HepG2 (cell line): Measurements from ENCODE around the gene GSKIP. TPM values are rescaled to one million over a fixed set of nuclear protein-coding genes. Genes with fewer than 3 reads are reported as not detected.

ENCODE experiments used
- FOSL2 ChIP-seq: sonication (generic); formaldehyde crosslinking; IDR thresholded peaks from 2 replicates; pipeline ENCODE4 v1.4.0; 2020; ENCODE audit warnings: missing genetic modification reagents
- MBD4 ChIP-seq: IDR thresholded peaks from 2 replicates; pipeline ENCODE4 v1.6.1; 2012; ENCODE audit warnings: low read length, inconsistent platforms, borderline replicate concordance
- REXO4 ChIP-seq: sonication (generic); formaldehyde crosslinking; IDR thresholded peaks from 2 replicates; pipeline ENCODE4 v1.8.0; 2022; ENCODE audit warnings: missing genetic modification reagents, mild to moderate bottlenecking, borderline replicate concordance
- TBP ChIP-seq: sonication (generic); formaldehyde crosslinking; IDR thresholded peaks from 2 replicates; pipeline ENCODE4 v1.5.0; 2020; ENCODE audit warnings: missing genetic modification reagents
- ZFP36L2 ChIP-seq: sonication (generic); formaldehyde crosslinking; IDR thresholded peaks from 2 replicates; pipeline ENCODE4 v1.4.0; 2020; ENCODE audit warnings: missing genetic modification reagents
- ZNF367 ChIP-seq: sonication (generic); formaldehyde crosslinking; IDR thresholded peaks from 2 replicates; pipeline ENCODE4 v1.4.0; 2020; ENCODE audit warnings: missing genetic modification reagents, borderline replicate concordance
- ZNF737 ChIP-seq: sonication (generic); formaldehyde crosslinking; IDR thresholded peaks from 2 replicates; pipeline ENCODE4 v1.5.0; 2020; ENCODE audit warnings: missing genetic modification reagents, mild to moderate bottlenecking, borderline replicate concordance
- polyA plus RNA-seq, 8 experiments: library from polyadenylated mRNA; depleted of rRNA in 3 of 8; stranded (reverse) in 7 of 8; unstranded in 1 of 8; fragments of >200 nt; fragmentation: Illumina TruSeq in 4 of 8; extraction: Trizol in 4 of 8; gene quantifications; 2 replicates each; pipeline versions ENCODE4 v1.2.1 to v1.2.3, GENCODE V29; 2011 to 2016; ENCODE audit warnings: low read depth in 4 of 8, missing spikeins in 1 of 8, mixed read lengths in 1 of 8; ENCODE audit not compliant: insufficient read depth in 1 of 8
- total RNA-seq, 5 experiments: library from RNA; depleted of rRNA; stranded (reverse); fragments of >200 nt; fragmentation: Illumina TruSeq; extraction: Trizol; gene quantifications; 2 replicates each; pipeline ENCODE4 v1.2.3, GENCODE V29; 2016; ENCODE audit warnings: low read depth in 1 of 5
- TF ChIP-seq, protein P1 (sequence below): sonication (generic); formaldehyde crosslinking; IDR thresholded peaks from 2 replicates; pipeline ENCODE4 v1.5.0; 2020; ENCODE audit warnings: mild to moderate bottlenecking, missing genetic modification reagents, borderline replicate concordance
- TF ChIP-seq, protein P2 (sequence below): IDR thresholded peaks from 2 replicates; pipeline ENCODE4 v1.6.1; 2012; ENCODE audit warnings: low read length, improper control_type of control experiment
- TF ChIP-seq, protein P3 (sequence below): IDR thresholded peaks from 2 replicates; pipeline ENCODE4 v1.6.1; 2016; ENCODE audit warnings: low read depth, missing genetic modification reagents, missing compliant biosample characterization
- TF ChIP-seq, protein P4 (sequence below): sonication (generic); formaldehyde crosslinking; IDR thresholded peaks from 2 replicates; pipeline ENCODE4 v1.4.0; 2020; ENCODE audit warnings: mild to moderate bottlenecking, missing genetic modification reagents

GSKIP gene
- total and polyA plus RNA-seq, 2 of the 13 experiments (the other 11 are each of a cell fraction or from before 2014, with no cell fraction given), result 12.5 to 27.3 TPM

DNA sequence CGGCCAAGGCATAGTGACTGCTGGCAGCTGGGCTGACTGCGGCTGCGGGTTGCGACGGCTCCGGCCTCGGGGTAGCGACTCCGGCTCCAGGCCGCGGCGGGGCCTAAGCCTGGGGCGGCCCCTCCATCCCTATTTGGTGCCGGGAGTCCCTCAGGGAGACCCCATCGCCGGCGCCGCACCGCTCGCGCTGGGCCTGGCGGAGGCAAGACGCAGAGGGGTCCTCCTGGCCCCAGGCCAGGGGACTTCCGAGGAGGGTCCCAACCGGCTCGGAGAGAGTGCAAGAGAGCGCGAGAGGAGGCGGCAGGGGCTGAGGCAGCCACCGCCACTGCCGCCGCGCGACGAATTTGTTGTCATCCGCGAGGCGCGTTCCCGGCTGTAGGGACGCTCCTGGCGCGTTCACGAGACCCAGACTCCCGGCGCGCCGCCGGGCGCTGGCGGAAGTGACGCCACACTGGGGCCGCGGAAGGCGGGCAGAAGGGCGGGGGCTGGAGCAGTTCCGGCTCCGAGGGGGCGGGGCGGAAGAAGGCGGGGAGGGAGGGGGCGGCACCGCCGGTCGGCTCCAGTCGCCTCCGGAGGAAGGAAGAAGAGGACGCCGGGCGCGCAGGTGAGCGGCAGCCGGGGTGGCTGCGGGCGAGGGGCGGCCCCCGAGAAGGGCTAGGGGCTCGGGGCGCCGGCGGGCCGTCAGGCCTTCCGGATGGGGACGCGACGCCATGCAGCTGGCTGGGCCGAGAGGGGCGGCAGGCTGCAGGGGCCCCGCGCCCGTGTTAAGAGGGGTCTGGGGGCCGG lies at the start of gene GSKIP, which contains the start of gene ATG2B (continued):
- TF ChIP-seq, protein P1, sequence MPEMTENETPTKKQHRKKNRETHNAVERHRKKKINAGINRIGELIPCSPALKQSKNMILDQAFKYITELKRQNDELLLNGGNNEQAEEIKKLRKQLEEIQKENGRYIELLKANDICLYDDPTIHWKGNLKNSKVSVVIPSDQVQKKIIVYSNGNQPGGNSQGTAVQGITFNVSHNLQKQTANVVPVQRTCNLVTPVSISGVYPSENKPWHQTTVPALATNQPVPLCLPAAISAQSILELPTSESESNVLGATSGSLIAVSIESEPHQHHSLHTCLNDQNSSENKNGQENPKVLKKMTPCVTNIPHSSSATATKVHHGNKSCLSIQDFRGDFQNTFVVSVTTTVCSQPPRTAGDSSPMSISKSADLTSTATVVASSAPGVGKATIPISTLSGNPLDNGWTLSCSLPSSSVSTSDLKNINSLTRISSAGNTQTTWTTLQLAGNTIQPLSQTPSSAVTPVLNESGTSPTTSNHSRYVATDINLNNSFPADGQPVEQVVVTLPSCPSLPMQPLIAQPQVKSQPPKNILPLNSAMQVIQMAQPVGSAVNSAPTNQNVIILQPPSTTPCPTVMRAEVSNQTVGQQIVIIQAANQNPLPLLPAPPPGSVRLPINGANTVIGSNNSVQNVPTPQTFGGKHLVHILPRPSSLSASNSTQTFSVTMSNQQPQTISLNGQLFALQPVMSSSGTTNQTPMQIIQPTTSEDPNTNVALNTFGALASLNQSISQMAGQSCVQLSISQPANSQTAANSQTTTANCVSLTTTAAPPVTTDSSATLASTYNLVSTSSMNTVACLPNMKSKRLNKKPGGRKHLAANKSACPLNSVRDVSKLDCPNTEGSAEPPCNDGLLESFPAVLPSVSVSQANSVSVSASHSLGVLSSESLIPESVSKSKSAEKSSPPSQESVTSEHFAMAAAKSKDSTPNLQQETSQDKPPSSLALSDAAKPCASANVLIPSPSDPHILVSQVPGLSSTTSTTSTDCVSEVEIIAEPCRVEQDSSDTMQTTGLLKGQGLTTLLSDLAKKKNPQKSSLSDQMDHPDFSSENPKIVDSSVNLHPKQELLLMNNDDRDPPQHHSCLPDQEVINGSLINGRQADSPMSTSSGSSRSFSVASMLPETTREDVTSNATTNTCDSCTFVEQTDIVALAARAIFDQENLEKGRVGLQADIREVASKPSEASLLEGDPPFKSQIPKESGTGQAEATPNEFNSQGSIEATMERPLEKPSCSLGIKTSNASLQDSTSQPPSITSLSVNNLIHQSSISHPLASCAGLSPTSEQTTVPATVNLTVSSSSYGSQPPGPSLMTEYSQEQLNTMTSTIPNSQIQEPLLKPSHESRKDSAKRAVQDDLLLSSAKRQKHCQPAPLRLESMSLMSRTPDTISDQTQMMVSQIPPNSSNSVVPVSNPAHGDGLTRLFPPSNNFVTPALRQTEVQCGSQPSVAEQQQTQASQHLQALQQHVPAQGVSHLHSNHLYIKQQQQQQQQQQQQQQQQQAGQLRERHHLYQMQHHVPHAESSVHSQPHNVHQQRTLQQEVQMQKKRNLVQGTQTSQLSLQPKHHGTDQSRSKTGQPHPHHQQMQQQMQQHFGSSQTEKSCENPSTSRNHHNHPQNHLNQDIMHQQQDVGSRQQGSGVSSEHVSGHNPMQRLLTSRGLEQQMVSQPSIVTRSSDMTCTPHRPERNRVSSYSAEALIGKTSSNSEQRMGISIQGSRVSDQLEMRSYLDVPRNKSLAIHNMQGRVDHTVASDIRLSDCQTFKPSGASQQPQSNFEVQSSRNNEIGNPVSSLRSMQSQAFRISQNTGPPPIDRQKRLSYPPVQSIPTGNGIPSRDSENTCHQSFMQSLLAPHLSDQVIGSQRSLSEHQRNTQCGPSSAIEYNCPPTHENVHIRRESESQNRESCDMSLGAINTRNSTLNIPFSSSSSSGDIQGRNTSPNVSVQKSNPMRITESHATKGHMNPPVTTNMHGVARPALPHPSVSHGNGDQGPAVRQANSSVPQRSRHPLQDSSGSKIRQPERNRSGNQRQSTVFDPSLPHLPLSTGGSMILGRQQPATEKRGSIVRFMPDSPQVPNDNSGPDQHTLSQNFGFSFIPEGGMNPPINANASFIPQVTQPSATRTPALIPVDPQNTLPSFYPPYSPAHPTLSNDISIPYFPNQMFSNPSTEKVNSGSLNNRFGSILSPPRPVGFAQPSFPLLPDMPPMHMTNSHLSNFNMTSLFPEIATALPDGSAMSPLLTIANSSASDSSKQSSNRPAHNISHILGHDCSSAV, result no peak
- TF ChIP-seq ZNF737 (CRISPR knock-in tag) (no peak; the same call in 1 of the 2 replicates), FOSL2 (CRISPR knock-in tag) (no peak), REXO4 (CRISPR knock-in tag) (no peak), ZNF367 (CRISPR knock-in tag) (no peak), MBD4 (no peak), ZFP36L2 (no peak), TBP (CRISPR knock-in tag) (no peak)
- TF ChIP-seq, protein P2, sequence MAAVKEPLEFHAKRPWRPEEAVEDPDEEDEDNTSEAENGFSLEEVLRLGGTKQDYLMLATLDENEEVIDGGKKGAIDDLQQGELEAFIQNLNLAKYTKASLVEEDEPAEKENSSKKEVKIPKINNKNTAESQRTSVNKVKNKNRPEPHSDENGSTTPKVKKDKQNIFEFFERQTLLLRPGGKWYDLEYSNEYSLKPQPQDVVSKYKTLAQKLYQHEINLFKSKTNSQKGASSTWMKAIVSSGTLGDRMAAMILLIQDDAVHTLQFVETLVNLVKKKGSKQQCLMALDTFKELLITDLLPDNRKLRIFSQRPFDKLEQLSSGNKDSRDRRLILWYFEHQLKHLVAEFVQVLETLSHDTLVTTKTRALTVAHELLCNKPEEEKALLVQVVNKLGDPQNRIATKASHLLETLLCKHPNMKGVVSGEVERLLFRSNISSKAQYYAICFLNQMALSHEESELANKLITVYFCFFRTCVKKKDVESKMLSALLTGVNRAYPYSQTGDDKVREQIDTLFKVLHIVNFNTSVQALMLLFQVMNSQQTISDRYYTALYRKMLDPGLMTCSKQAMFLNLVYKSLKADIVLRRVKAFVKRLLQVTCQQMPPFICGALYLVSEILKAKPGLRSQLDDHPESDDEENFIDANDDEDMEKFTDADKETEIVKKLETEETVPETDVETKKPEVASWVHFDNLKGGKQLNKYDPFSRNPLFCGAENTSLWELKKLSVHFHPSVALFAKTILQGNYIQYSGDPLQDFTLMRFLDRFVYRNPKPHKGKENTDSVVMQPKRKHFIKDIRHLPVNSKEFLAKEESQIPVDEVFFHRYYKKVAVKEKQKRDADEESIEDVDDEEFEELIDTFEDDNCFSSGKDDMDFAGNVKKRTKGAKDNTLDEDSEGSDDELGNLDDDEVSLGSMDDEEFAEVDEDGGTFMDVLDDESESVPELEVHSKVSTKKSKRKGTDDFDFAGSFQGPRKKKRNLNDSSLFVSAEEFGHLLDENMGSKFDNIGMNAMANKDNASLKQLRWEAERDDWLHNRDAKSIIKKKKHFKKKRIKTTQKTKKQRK, result no peak
- TF ChIP-seq, protein P3, sequence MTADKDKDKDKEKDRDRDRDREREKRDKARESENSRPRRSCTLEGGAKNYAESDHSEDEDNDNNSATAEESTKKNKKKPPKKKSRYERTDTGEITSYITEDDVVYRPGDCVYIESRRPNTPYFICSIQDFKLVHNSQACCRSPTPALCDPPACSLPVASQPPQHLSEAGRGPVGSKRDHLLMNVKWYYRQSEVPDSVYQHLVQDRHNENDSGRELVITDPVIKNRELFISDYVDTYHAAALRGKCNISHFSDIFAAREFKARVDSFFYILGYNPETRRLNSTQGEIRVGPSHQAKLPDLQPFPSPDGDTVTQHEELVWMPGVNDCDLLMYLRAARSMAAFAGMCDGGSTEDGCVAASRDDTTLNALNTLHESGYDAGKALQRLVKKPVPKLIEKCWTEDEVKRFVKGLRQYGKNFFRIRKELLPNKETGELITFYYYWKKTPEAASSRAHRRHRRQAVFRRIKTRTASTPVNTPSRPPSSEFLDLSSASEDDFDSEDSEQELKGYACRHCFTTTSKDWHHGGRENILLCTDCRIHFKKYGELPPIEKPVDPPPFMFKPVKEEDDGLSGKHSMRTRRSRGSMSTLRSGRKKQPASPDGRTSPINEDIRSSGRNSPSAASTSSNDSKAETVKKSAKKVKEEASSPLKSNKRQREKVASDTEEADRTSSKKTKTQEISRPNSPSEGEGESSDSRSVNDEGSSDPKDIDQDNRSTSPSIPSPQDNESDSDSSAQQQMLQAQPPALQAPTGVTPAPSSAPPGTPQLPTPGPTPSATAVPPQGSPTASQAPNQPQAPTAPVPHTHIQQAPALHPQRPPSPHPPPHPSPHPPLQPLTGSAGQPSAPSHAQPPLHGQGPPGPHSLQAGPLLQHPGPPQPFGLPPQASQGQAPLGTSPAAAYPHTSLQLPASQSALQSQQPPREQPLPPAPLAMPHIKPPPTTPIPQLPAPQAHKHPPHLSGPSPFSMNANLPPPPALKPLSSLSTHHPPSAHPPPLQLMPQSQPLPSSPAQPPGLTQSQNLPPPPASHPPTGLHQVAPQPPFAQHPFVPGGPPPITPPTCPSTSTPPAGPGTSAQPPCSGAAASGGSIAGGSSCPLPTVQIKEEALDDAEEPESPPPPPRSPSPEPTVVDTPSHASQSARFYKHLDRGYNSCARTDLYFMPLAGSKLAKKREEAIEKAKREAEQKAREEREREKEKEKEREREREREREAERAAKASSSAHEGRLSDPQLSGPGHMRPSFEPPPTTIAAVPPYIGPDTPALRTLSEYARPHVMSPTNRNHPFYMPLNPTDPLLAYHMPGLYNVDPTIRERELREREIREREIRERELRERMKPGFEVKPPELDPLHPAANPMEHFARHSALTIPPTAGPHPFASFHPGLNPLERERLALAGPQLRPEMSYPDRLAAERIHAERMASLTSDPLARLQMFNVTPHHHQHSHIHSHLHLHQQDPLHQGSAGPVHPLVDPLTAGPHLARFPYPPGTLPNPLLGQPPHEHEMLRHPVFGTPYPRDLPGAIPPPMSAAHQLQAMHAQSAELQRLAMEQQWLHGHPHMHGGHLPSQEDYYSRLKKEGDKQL, result no peak
- TF ChIP-seq, protein P4, sequence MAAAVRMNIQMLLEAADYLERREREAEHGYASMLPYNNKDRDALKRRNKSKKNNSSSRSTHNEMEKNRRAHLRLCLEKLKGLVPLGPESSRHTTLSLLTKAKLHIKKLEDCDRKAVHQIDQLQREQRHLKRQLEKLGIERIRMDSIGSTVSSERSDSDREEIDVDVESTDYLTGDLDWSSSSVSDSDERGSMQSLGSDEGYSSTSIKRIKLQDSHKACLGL (CRISPR knock-in tag), result peak; percentile 41
